Measurements from ENCODE around the gene PTPRK. TPM values are rescaled to one million over a fixed set of nuclear protein-coding genes. Genes with fewer than 3 reads are reported as not detected.
A peak's percentile ranks its signal among the peaks of the same experiment; 100 is the strongest.

Gene PTPRK
- total and polyA plus RNA-seq, 2 experiments from 2014 or later: 26.9 to 56.4 TPM

DNA sequence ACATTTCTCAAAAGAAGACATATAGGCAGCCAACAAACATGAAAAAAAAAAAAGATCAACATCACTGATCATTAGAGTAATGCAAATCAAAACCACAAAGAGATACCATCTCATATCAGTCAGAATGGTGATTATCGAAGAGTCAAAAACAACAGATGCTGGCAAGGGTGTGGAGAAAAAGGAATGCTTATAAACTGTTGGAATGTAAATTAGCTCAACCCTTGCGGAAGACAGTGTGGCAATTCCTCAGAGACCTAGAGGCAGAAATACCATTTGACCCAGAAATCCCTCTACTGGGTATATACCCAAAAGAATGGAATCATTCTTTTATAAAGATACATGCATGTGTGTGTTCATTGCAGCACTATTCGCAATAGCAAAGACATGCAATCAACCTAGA is 315.8 kb downstream of the PTPRK start:
- H3K4me3 Mint-ChIP-seq: no peak overlapping the region
- no peak for ATAC-seq
- H3K79me2 ChIP-seq (replicated peaks; ENCODE audit: insufficient read depth): peaks cover 17% of the 10 kb centered on the region

More for the DNA sequence above, 315.8 kb downstream of the PTPRK start:
- no peaks in the 10 kb centered on the region for H3K27me3 ChIP-seq (ENCODE audit: insufficient read depth)
- no peaks in the 10 kb centered on the region for H3F3A ChIP-seq (replicated peaks; ENCODE audit: low read depth)
- H3K4me2 ChIP-seq: no peak overlapping the region
- Mint-ChIP-seq H3K4me1 (peaks cover 32% of the 10 kb centered on the region), H3K27ac (no peak overlapping the region), H3K9me3 (no peaks in the 10 kb centered on the region), H3K27me3 (ENCODE audit: insufficient read depth, low read depth, poor library complexity) (no peaks in the 10 kb centered on the region), H3K36me3 (ENCODE audit: low read depth) (no peaks in the 10 kb centered on the region)
- DNase-seq (ENCODE audit: low spot score): peak; percentile 35
- H4K20me1 ChIP-seq (replicated peaks; ENCODE audit: insufficient read depth): no peaks in the 10 kb centered on the region
- H2AFZ ChIP-seq: no peak overlapping the region
- TF ChIP-seq, protein P1, sequence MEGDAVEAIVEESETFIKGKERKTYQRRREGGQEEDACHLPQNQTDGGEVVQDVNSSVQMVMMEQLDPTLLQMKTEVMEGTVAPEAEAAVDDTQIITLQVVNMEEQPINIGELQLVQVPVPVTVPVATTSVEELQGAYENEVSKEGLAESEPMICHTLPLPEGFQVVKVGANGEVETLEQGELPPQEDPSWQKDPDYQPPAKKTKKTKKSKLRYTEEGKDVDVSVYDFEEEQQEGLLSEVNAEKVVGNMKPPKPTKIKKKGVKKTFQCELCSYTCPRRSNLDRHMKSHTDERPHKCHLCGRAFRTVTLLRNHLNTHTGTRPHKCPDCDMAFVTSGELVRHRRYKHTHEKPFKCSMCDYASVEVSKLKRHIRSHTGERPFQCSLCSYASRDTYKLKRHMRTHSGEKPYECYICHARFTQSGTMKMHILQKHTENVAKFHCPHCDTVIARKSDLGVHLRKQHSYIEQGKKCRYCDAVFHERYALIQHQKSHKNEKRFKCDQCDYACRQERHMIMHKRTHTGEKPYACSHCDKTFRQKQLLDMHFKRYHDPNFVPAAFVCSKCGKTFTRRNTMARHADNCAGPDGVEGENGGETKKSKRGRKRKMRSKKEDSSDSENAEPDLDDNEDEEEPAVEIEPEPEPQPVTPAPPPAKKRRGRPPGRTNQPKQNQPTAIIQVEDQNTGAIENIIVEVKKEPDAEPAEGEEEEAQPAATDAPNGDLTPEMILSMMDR (conservative IDR thresholded peaks at IDR 0.05; ENCODE audit: low read depth in 2 of 2): no peak
- TF ChIP-seq ETS1 (IDR thresholded peaks at IDR 0.05) (no peak), ZNF331 (CRISPR knock-in tag; IDR thresholded peaks at IDR 0.05; ENCODE audit: low read depth) (no peak), POLR2AphosphoS5 (IDR thresholded peaks at IDR 0.05; ENCODE audit: low read depth) (no peak), ZNF462 (CRISPR knock-in tag; IDR thresholded peaks at IDR 0.05) (no peak), JUNB (IDR thresholded peaks at IDR 0.05; ENCODE audit: unreplicated experiment) (no peak), REST (IDR thresholded peaks at IDR 0.05; ENCODE audit: unreplicated experiment) (no peak), EZH2phosphoT487 (IDR thresholded peaks at IDR 0.05; ENCODE audit: unreplicated experiment) (no peak), EZH2 (IDR thresholded peaks at IDR 0.05; ENCODE audit: low read depth, unreplicated experiment) (no peak), STAT1 (IDR thresholded peaks at IDR 0.05; ENCODE audit: unreplicated experiment) (no peak), NANOG (IDR thresholded peaks at IDR 0.05; ENCODE audit: borderline replicate concordance) (no peak), ZNF114 (CRISPR knock-in tag; IDR thresholded peaks at IDR 0.05) (no peak)
- H3K36me3 ChIP-seq (ENCODE audit: insufficient read depth): no peaks in the 10 kb centered on the region
- H3K9me2 ChIP-seq (ENCODE audit: insufficient read depth): peaks cover 6% of the 10 kb centered on the region; the same call in 1 of the 2 replicates
- H3K27ac ChIP-seq (ENCODE audit: low read depth): no peak overlapping the region
- no peak overlapping the region for H3K4me3 ChIP-seq
- peaks cover 18% of the 10 kb centered on the region for H3K4me1 ChIP-seq (ENCODE audit: insufficient read depth)
